ENCODE results near the gene LMF2. TPM values are rescaled to one million over a fixed set of nuclear protein-coding genes. Genes with fewer than 3 reads are reported as not detected.

The LMF2 gene
- total RNA-seq, 3 donors from 2014 or later: 35.7 to 54.9 (median 39.5) TPM

- TF ChIP-seq, protein P1, sequence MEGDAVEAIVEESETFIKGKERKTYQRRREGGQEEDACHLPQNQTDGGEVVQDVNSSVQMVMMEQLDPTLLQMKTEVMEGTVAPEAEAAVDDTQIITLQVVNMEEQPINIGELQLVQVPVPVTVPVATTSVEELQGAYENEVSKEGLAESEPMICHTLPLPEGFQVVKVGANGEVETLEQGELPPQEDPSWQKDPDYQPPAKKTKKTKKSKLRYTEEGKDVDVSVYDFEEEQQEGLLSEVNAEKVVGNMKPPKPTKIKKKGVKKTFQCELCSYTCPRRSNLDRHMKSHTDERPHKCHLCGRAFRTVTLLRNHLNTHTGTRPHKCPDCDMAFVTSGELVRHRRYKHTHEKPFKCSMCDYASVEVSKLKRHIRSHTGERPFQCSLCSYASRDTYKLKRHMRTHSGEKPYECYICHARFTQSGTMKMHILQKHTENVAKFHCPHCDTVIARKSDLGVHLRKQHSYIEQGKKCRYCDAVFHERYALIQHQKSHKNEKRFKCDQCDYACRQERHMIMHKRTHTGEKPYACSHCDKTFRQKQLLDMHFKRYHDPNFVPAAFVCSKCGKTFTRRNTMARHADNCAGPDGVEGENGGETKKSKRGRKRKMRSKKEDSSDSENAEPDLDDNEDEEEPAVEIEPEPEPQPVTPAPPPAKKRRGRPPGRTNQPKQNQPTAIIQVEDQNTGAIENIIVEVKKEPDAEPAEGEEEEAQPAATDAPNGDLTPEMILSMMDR (IDR thresholded peaks at IDR 0.05): no peak
- TF ChIP-seq POLR2A (IDR thresholded peaks at IDR 0.05) (no peak), POLR2AphosphoS5 (IDR thresholded peaks at IDR 0.05) (no peak)
- Histone ChIP-seq H3K4me3 (peak overlapping the region; percentile 74 to 89 (median 86)), H3K36me3 (no peaks in the 10 kb centered on the region), H3K9me3 (no peaks in the 10 kb centered on the region), H3K27me3 (no peaks in the 10 kb centered on the region), H3K27ac (peak overlapping the region; percentile 86 to 89), H3K4me1 (peaks cover 16 to 45% of the 10 kb centered on the region in 2 donors)
- intact Hi-C loops (cut with DNase I; ENCODE audit: low total_unique reads): no loop called here
- no peak for DNase-seq (ENCODE audit: low spot score in 2 of 2)
Measured at GRCh38 chr22:50473855-50474671, 33.4 kb downstream of the LMF2 start.

- no peak for DNase-seq (ENCODE audit: low spot score in 2 of 2)
- intact Hi-C loops (cut with DNase I; ENCODE audit: low total_unique reads): no loop called here
- Histone ChIP-seq H3K4me1 (peaks cover 16 to 45% of the 10 kb centered on the region in 2 donors), H3K9me3 (no peaks in the 10 kb centered on the region), H3K4me3 (peak overlapping the region in 2 of 3 donors; percentile 86 to 89), H3K27ac (no peak overlapping the region), H3K36me3 (no peaks in the 10 kb centered on the region), H3K27me3 (no peaks in the 10 kb centered on the region)
- no peak for TF ChIP-seq POLR2AphosphoS5 (IDR thresholded peaks at IDR 0.05)
- TF ChIP-seq, protein P1 (IDR thresholded peaks at IDR 0.05): no peak
- TF ChIP-seq POLR2A (IDR thresholded peaks at IDR 0.05): no peak
Measured at GRCh38 chr22:50473088-50473487, 34.4 kb downstream of the LMF2 start.

DNA sequence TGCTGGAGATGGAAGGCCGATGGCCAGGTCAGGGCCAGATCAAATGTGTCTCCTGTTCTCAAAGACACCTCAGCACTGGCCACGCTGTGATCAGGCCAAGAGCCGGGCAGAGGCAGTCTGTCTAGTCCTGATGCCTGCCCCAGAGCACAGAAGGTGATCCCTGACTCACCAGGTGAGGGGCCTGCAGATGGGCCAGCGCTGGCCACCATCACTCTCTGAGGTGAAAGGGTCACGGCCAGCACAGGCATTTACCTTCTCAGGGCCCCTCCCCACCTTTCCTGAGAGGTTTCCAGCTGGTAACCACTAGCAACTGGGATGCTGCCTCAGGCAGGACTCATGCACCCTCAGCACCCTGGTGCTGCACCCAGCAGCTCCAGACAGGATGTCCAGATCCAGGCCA, 35.5 kb downstream of the LMF2 start:
- no peak for DNase-seq (ENCODE audit: low spot score in 2 of 2)
- H3K9me3 ChIP-seq: no peaks in the 10 kb centered on the region
- H3K27me3 ChIP-seq: no peaks in the 10 kb centered on the region
- H3K4me3 ChIP-seq: peak overlapping the region in 1 of 3 donors; percentile 86
- TF ChIP-seq POLR2A (IDR thresholded peaks at IDR 0.05) (no peak), POLR2AphosphoS5 (IDR thresholded peaks at IDR 0.05) (no peak)
- TF ChIP-seq, protein P1 (IDR thresholded peaks at IDR 0.05): no peak
- no peaks in the 10 kb centered on the region for H3K36me3 ChIP-seq
- H3K4me1 ChIP-seq: peaks cover 16 to 45% of the 10 kb centered on the region in 2 donors
- intact Hi-C loops (cut with DNase I; ENCODE audit: low total_unique reads): no loop called here
- no peak overlapping the region for H3K27ac ChIP-seq

DNA sequence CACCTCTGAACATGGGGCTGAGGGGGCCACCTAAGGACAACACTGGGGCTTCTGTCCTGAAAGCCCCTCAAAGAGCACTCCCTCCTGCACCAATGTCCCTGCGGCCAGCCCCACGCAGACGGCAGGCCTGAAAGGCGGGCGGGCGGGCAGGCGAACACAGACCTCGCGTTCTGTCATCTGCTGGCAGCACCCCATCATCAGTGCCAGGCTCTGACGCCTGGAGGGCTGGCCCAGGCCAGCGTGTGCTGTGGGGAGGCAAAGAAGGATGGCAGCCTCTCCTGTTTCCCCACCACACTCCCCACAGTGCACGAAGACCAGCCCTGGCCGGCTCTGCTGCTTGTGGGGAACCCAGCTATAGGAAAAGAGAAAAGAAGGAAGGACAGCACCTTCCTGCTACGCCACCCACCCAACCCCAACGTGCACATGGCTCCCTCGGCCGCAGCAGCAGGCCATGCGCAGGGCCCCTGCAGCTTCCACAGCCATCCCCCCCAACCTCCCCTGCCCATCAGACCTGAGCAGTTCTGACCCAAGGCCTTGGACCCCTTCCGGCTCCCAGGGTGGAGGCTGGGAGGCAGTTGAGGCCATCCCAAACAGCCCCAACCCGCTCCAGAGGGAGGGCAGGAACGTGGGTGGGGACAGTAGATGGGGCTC, 36.2 kb downstream of the LMF2 start:
- Histone ChIP-seq H3K4me1 (peaks cover 16 to 45% of the 10 kb centered on the region in 2 donors), H3K36me3 (no peaks in the 10 kb centered on the region), H3K9me3 (no peaks in the 10 kb centered on the region), H3K27me3 (no peaks in the 10 kb centered on the region), H3K4me3 (no peak overlapping the region), H3K27ac (peak overlapping the region in 1 of 2 donors; percentile 29)
- TF ChIP-seq, protein P1 (IDR thresholded peaks at IDR 0.05): no peak
- TF ChIP-seq POLR2A (IDR thresholded peaks at IDR 0.05) (no peak), POLR2AphosphoS5 (IDR thresholded peaks at IDR 0.05) (no peak)
- no peak for DNase-seq (ENCODE audit: low spot score in 2 of 2)
- intact Hi-C loops (cut with DNase I; ENCODE audit: low total_unique reads): no loop called here

DNA sequence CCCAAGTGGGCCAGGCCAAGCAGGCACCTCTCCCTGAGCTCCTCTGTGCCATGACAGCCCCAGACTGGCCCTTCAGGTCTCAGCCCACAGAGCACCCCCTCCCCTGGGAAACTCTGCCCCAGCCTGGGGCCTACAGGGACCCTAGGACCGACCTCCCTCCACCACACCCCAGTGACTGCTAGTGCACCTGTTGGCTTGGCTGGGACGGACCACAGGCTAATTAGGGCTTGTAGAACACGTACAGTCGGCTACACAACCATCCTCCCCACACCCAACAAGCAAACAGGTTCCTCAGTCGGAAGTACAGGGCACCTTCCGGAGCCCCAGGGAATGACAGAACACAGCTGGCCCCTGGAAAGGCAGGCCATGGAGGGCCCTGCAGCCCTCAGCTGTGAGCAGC, 37.0 kb downstream of the LMF2 start:
- Histone ChIP-seq H3K4me3 (peak overlapping the region in 1 of 3 donors; percentile 41), H3K9me3 (no peaks in the 10 kb centered on the region), H3K4me1 (peaks cover 16 to 45% of the 10 kb centered on the region in 2 donors), H3K27ac (peak overlapping the region; percentile 15 to 29), H3K36me3 (no peaks in the 10 kb centered on the region), H3K27me3 (no peaks in the 10 kb centered on the region)
- no peak for DNase-seq (ENCODE audit: low spot score in 2 of 2)
- TF ChIP-seq POLR2AphosphoS5 (IDR thresholded peaks at IDR 0.05): no peak
- TF ChIP-seq, protein P1 (IDR thresholded peaks at IDR 0.05): no peak
- TF ChIP-seq POLR2A (IDR thresholded peaks at IDR 0.05): no peak
- intact Hi-C loops (cut with DNase I; ENCODE audit: low total_unique reads): no loop called here

All from breast epithelium (tissue), 4 donors.